ENCODE measurements around the gene TRAF2. TPM values are rescaled to one million over a fixed set of nuclear protein-coding genes. Genes with fewer than 3 reads are reported as not detected.

Gene TRAF2
- total and polyA plus RNA-seq, 2 of the 8 experiments (the other 6 are each of a cell fraction or from before 2014, with no cell fraction given): 26.9 to 50.2 TPM

DNA sequence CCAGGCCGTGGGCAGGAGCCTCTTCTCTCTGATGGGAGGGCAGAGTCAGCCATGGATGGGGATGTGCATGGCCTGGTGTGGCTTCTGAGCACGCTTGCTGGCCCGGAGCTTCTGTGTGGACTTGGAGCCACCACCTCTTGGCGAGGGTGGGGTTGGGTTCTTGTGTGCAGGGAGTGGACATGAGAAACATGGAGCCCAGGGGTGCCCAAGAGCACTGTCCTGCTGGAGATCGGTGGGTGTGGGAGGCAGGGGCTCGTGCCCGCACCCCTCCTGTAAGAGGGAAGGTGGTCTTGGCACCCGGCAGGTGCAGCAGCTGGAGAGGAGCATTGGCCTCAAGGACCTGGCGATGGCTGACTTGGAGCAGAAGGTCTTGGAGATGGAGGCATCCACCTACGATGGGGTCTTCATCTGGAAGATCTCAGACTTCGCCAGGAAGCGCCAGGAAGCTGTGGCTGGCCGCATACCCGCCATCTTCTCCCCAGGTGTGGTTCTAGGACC, 34.5 kb downstream of the TRAF2 start:
- Histone ChIP-seq H2BK15ac (ENCODE audit: low read length) (no peak overlapping the region), H2AFZ (ENCODE audit: low read length) (no peak overlapping the region), H4K91ac (replicated peaks; ENCODE audit: insufficient read length, low read length) (no peak overlapping the region), H3K27ac (ENCODE audit: low read depth, low read length) (no peak overlapping the region), H4K20me1 (replicated peaks in 1 of 2; ENCODE audit: control insufficient read depth in 1 of 2, insufficient read depth in 2 of 2, low read length in 2 of 2) (peaks cover 3 to 10% of the 10 kb centered on the region in 2 experiments), H2AK5ac (ENCODE audit: low read depth, low read length) (no peak overlapping the region), H3K4me3 (ENCODE audit: extremely low read depth in 1 of 4, insufficient read depth in 2 of 4, low read depth in 3 of 4, low read length in 4 of 4) (no peak overlapping the region), H3K4ac (replicated peaks; ENCODE audit: insufficient read length, low read depth, low read length) (no peak overlapping the region), H3K18ac (ENCODE audit: extremely low read depth, low read length) (no peak overlapping the region), H3K23me2 (ENCODE audit: low read depth, low read length) (no peaks in the 10 kb centered on the region), H3K14ac (ENCODE audit: insufficient read length) (no peak overlapping the region), H2BK20ac (ENCODE audit: low read length) (no peak overlapping the region), H3K36me3 (ENCODE audit: control insufficient read depth in 2 of 4, insufficient read depth in 4 of 4, low read length in 3 of 4) (peaks cover 24 to 43% (median 38%) of the 10 kb centered on the region in 4 experiments), H3K56ac (replicated peaks; ENCODE audit: insufficient read length, low read depth, low read length) (no peak overlapping the region), H3K4me1 (replicated peaks in 1 of 4; ENCODE audit: control insufficient read depth in 3 of 4, insufficient read depth in 4 of 4, low read length in 3 of 4) (no peaks in the 10 kb centered on the region), H3K23ac (ENCODE audit: insufficient read length) (no peak overlapping the region), H3K4me2 (ENCODE audit: insufficient read depth in 1 of 2, low read depth in 2 of 2, low read length in 2 of 2) (no peak overlapping the region), H3K79me1 (ENCODE audit: low read depth, low read length) (peaks cover 7% of the 10 kb centered on the region), H3K9me3 (ENCODE audit: insufficient read depth in 2 of 2, low read depth in 1 of 2, low read length in 1 of 2) (no peaks in the 10 kb centered on the region), H3K9ac (replicated peaks in 1 of 4; ENCODE audit: extremely low read depth in 1 of 4, low read depth in 3 of 4, low read length in 3 of 4) (no peak overlapping the region), H2BK5ac (ENCODE audit: low read depth, low read length) (no peak overlapping the region), H3K27me3 (replicated peaks in 1 of 4; ENCODE audit: control insufficient read depth in 3 of 4, extremely low read depth in 1 of 4, insufficient read depth in 3 of 4, low read length in 3 of 4) (no peaks in the 10 kb centered on the region), H2BK12ac (ENCODE audit: low read depth, low read length) (no peak overlapping the region), H4K5ac (ENCODE audit: insufficient read length, low read depth, low read length) (no peak overlapping the region), H4K8ac (ENCODE audit: extremely low read depth, insufficient read depth, low read length) (no peak overlapping the region), H2BK120ac (replicated peaks; ENCODE audit: low read depth, low read length) (no peak overlapping the region), H3K79me2 (ENCODE audit: control insufficient read depth in 1 of 2, insufficient read depth in 2 of 2, low read length in 2 of 2) (no peaks in the 10 kb centered on the region)
- POLR2A ChIA-PET (ENCODE audit: partially characterized antibody): no interaction called here
- 91% methylated on average over 14 of the region's 14 CpGs; no CpG with 5 or more reads in 1 of the 2 experiments for WGBS, 2 experiments (ENCODE audit: extremely low coverage in 1 of 2, insufficient coverage in 1 of 2, insufficient read length in 1 of 2, insufficient replicate concordance in 2 of 2, low coverage in 1 of 2, low lambda C conversion rate in 2 of 2, missing lambda C conversion rate in 1 of 2)
- DNase-seq (ENCODE audit: low read depth in 1 of 2, low spot score in 2 of 2) (no peak), FAIRE-seq (no peak)
- CTCF ChIA-PET (ENCODE audit: partially characterized antibody): interaction anchor here (0.6 to 1.0 kb wide), 5 partner anchors 10 to 126 kb away, joined by 3 read pairs; no protein-coding TSS in a partner anchor
- no peak for TF ChIP-seq JUN (IDR thresholded peaks at IDR 0.05; ENCODE audit: low read depth, low read length)
- TF ChIP-seq EP300 (IDR thresholded peaks at IDR 0.05; ENCODE audit: borderline replicate concordance in 1 of 2, low read depth in 2 of 2, low read length in 2 of 2): no peak
- TF ChIP-seq SAP30 (IDR thresholded peaks at IDR 0.05; ENCODE audit: insufficient read depth, insufficient replicate concordance, low read length): no peak
- no peak for TF ChIP-seq TAF1 (IDR thresholded peaks at IDR 0.05; ENCODE audit: low read depth, low read length)
- TF ChIP-seq, protein P1, sequence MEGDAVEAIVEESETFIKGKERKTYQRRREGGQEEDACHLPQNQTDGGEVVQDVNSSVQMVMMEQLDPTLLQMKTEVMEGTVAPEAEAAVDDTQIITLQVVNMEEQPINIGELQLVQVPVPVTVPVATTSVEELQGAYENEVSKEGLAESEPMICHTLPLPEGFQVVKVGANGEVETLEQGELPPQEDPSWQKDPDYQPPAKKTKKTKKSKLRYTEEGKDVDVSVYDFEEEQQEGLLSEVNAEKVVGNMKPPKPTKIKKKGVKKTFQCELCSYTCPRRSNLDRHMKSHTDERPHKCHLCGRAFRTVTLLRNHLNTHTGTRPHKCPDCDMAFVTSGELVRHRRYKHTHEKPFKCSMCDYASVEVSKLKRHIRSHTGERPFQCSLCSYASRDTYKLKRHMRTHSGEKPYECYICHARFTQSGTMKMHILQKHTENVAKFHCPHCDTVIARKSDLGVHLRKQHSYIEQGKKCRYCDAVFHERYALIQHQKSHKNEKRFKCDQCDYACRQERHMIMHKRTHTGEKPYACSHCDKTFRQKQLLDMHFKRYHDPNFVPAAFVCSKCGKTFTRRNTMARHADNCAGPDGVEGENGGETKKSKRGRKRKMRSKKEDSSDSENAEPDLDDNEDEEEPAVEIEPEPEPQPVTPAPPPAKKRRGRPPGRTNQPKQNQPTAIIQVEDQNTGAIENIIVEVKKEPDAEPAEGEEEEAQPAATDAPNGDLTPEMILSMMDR (IDR thresholded peaks at IDR 0.05; ENCODE audit: control extremely low read depth in 1 of 3, insufficient read depth in 1 of 3, low read depth in 1 of 3, low read length in 3 of 3): no peak
- TF ChIP-seq HDAC2 (IDR thresholded peaks at IDR 0.05; ENCODE audit: borderline replicate concordance in 1 of 2, low read depth in 2 of 2, low read length in 2 of 2): no peak
- no peak for TF ChIP-seq SP1 (IDR thresholded peaks at IDR 0.05; ENCODE audit: low read depth, low read length)
- TF ChIP-seq ASH2L (IDR thresholded peaks at IDR 0.05; ENCODE audit: low read length): no peak
- TF ChIP-seq BRCA1 (IDR thresholded peaks at IDR 0.05; ENCODE audit: low read depth, low read length): no peak
- TF ChIP-seq CHD1 (IDR thresholded peaks at IDR 0.05; ENCODE audit: low read depth, low read length): no peak
- no peak for TF ChIP-seq BACH1 (IDR thresholded peaks at IDR 0.05; ENCODE audit: low read length)
- TF ChIP-seq MAFK (IDR thresholded peaks at IDR 0.05; ENCODE audit: low read depth, low read length): no peak

Data from H1 (cell line).